ENCODE data around the gene CTSF.
"Not testable (repeated sequence)": the region's sequence is repeated elsewhere in the genome, so short reads cannot be mapped to it uniquely, and the experiment has no call there.

The CTSF gene

GRCh38 chr11:66540598-66540997 lies 27.8 kb downstream of the CTSF start:
- peaks cover 12 to 15% of the 10 kb centered on the region in 2 donors for H3K36me3 ChIP-seq (ENCODE audit: control insufficient read depth in 2 of 2, insufficient read depth in 2 of 2, low read length in 2 of 2)
- not testable (repeated sequence) for H3K4me3 ChIP-seq (ENCODE audit: low read length in 2 of 2); H3K4me1 ChIP-seq (ENCODE audit: control insufficient read depth in 2 of 2, insufficient read depth in 2 of 2, low read length in 2 of 2); H3K9me3 ChIP-seq (ENCODE audit: control insufficient read depth in 2 of 2, low read length in 2 of 2); H3K9ac ChIP-seq (ENCODE audit: low read depth in 1 of 2, low read length in 2 of 2); H3K27ac ChIP-seq (ENCODE audit: low read depth in 2 of 2, low read length in 2 of 2); H3K27me3 ChIP-seq (ENCODE audit: control insufficient read depth in 2 of 2, insufficient read depth in 2 of 2, low read length in 2 of 2)

- no peaks in the 10 kb centered on the region for H3K27me3 ChIP-seq (ENCODE audit: control insufficient read depth in 2 of 2, insufficient read depth in 2 of 2, low read length in 2 of 2)
- H3K27ac ChIP-seq (ENCODE audit: low read depth in 2 of 2, low read length in 2 of 2): no peak overlapping the region
- H3K4me3 ChIP-seq (ENCODE audit: low read length in 2 of 2): no peak overlapping the region
- peaks cover 12 to 15% of the 10 kb centered on the region in 2 donors for H3K36me3 ChIP-seq (ENCODE audit: control insufficient read depth in 2 of 2, insufficient read depth in 2 of 2, low read length in 2 of 2)
- peaks cover under 1 to 5% of the 10 kb centered on the region in 2 donors for H3K4me1 ChIP-seq (ENCODE audit: control insufficient read depth in 2 of 2, insufficient read depth in 2 of 2, low read length in 2 of 2)
- H3K9ac ChIP-seq (ENCODE audit: low read depth in 1 of 2, low read length in 2 of 2): no peak overlapping the region
- H3K9me3 ChIP-seq (ENCODE audit: control insufficient read depth in 2 of 2, low read length in 2 of 2): no peaks in the 10 kb centered on the region
Measured at GRCh38 chr11:66539870-66540213, 28.6 kb downstream of the CTSF start.

- Histone ChIP-seq H3K27ac (ENCODE audit: low read depth in 2 of 2, low read length in 2 of 2) (no peak overlapping the region), H3K36me3 (ENCODE audit: control insufficient read depth in 2 of 2, insufficient read depth in 2 of 2, low read length in 2 of 2) (peaks cover 12 to 15% of the 10 kb centered on the region in 2 donors), H3K4me1 (ENCODE audit: control insufficient read depth in 2 of 2, insufficient read depth in 2 of 2, low read length in 2 of 2) (peaks cover 0 to 4% of the 10 kb centered on the region in 2 donors), H3K9ac (ENCODE audit: low read depth in 1 of 2, low read length in 2 of 2) (no peak overlapping the region), H3K9me3 (ENCODE audit: control insufficient read depth in 2 of 2, low read length in 2 of 2) (no peaks in the 10 kb centered on the region), H3K4me3 (ENCODE audit: low read length in 2 of 2) (no peak overlapping the region), H3K27me3 (ENCODE audit: control insufficient read depth in 2 of 2, insufficient read depth in 2 of 2, low read length in 2 of 2) (no peaks in the 10 kb centered on the region)
Measured at GRCh38 chr11:66539170-66539869, 29.1 kb downstream of the CTSF start.

GRCh38 chr11:66532784-66533183 lies 35.6 kb downstream of the CTSF start:
- peaks cover 0 to 12% of the 10 kb centered on the region in 2 donors for H3K36me3 ChIP-seq (ENCODE audit: control insufficient read depth in 2 of 2, insufficient read depth in 2 of 2, low read length in 2 of 2)
- no peak overlapping the region for H3K27ac ChIP-seq (ENCODE audit: low read depth in 2 of 2, low read length in 2 of 2)
- H3K9ac ChIP-seq (ENCODE audit: low read depth in 1 of 2, low read length in 2 of 2): no peak overlapping the region
- H3K9me3 ChIP-seq (ENCODE audit: control insufficient read depth in 2 of 2, low read length in 2 of 2): no peaks in the 10 kb centered on the region
- no peaks in the 10 kb centered on the region for H3K4me1 ChIP-seq (ENCODE audit: control insufficient read depth in 2 of 2, insufficient read depth in 2 of 2, low read length in 2 of 2)
- H3K4me3 ChIP-seq (ENCODE audit: low read length in 2 of 2): no peak overlapping the region
- H3K27me3 ChIP-seq (ENCODE audit: control insufficient read depth in 2 of 2, insufficient read depth in 2 of 2, low read length in 2 of 2): no peaks in the 10 kb centered on the region

- Histone ChIP-seq H3K27me3 (ENCODE audit: control insufficient read depth in 2 of 2, insufficient read depth in 2 of 2, low read length in 2 of 2) (no peaks in the 10 kb centered on the region), H3K4me1 (ENCODE audit: control insufficient read depth in 2 of 2, insufficient read depth in 2 of 2, low read length in 2 of 2) (no peaks in the 10 kb centered on the region), H3K9me3 (ENCODE audit: control insufficient read depth in 2 of 2, low read length in 2 of 2) (no peaks in the 10 kb centered on the region), H3K36me3 (ENCODE audit: control insufficient read depth in 2 of 2, insufficient read depth in 2 of 2, low read length in 2 of 2) (peaks cover 0 to 14% of the 10 kb centered on the region in 2 donors), H3K9ac (ENCODE audit: low read depth in 1 of 2, low read length in 2 of 2) (no peak overlapping the region), H3K27ac (ENCODE audit: low read depth in 2 of 2, low read length in 2 of 2) (no peak overlapping the region), H3K4me3 (ENCODE audit: low read length in 2 of 2) (no peak overlapping the region)
Measured at GRCh38 chr11:66531841-66532240, 36.6 kb downstream of the CTSF start.

GRCh38 chr11:66530927-66531709 lies 37.3 kb downstream of the CTSF start:
- Histone ChIP-seq H3K36me3 (ENCODE audit: control insufficient read depth in 2 of 2, insufficient read depth in 2 of 2, low read length in 2 of 2) (peaks cover 4 to 16% of the 10 kb centered on the region in 2 donors), H3K4me3 (ENCODE audit: low read length in 2 of 2) (no peak overlapping the region), H3K27me3 (ENCODE audit: control insufficient read depth in 2 of 2, insufficient read depth in 2 of 2, low read length in 2 of 2) (no peaks in the 10 kb centered on the region), H3K9ac (ENCODE audit: low read depth in 1 of 2, low read length in 2 of 2) (no peak overlapping the region), H3K27ac (ENCODE audit: low read depth in 2 of 2, low read length in 2 of 2) (no peak overlapping the region), H3K4me1 (ENCODE audit: control insufficient read depth in 2 of 2, insufficient read depth in 2 of 2, low read length in 2 of 2) (no peaks in the 10 kb centered on the region), H3K9me3 (ENCODE audit: control insufficient read depth in 2 of 2, low read length in 2 of 2) (no peaks in the 10 kb centered on the region)

DNA sequence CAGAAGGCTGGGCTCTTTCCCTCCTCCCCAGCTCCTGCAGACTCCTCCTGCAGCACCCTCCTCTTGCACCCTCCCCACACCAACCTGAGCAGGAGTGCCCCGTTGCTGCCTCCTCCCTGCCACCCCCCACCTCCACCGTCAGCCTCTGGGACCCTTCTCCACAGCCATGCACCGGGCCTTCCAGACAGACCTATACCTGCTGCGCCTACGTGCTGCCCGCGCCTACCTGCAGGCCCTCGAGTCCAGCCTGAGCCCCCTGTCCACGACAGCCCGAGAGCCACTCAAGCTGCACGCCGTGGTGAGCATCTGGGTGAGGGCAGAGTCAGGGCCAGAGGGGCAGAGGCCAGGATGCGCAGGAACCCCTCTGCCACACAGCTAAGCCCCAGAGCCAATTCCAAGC lies 38.8 kb downstream of the CTSF start:
- Histone ChIP-seq H3K4me3 (ENCODE audit: low read length in 2 of 2) (no peak overlapping the region), H3K27me3 (ENCODE audit: control insufficient read depth in 2 of 2, insufficient read depth in 2 of 2, low read length in 2 of 2) (no peaks in the 10 kb centered on the region), H3K9ac (ENCODE audit: low read depth in 1 of 2, low read length in 2 of 2) (no peak overlapping the region), H3K36me3 (ENCODE audit: control insufficient read depth in 2 of 2, insufficient read depth in 2 of 2, low read length in 2 of 2) (peaks cover 4 to 16% of the 10 kb centered on the region in 2 donors), H3K4me1 (ENCODE audit: control insufficient read depth in 2 of 2, insufficient read depth in 2 of 2, low read length in 2 of 2) (no peaks in the 10 kb centered on the region), H3K9me3 (ENCODE audit: control insufficient read depth in 2 of 2, low read length in 2 of 2) (no peaks in the 10 kb centered on the region), H3K27ac (ENCODE audit: low read depth in 2 of 2, low read length in 2 of 2) (no peak overlapping the region)

GRCh38 chr11:66529069-66529468 lies 39.3 kb downstream of the CTSF start:
- Histone ChIP-seq H3K4me1 (ENCODE audit: control insufficient read depth in 2 of 2, insufficient read depth in 2 of 2, low read length in 2 of 2) (no peaks in the 10 kb centered on the region), H3K27me3 (ENCODE audit: control insufficient read depth in 2 of 2, insufficient read depth in 2 of 2, low read length in 2 of 2) (no peaks in the 10 kb centered on the region), H3K9me3 (ENCODE audit: control insufficient read depth in 2 of 2, low read length in 2 of 2) (no peaks in the 10 kb centered on the region), H3K36me3 (ENCODE audit: control insufficient read depth in 2 of 2, insufficient read depth in 2 of 2, low read length in 2 of 2) (peaks cover 4 to 16% of the 10 kb centered on the region in 2 donors), H3K9ac (ENCODE audit: low read depth in 1 of 2, low read length in 2 of 2) (no peak overlapping the region), H3K4me3 (ENCODE audit: low read length in 2 of 2) (no peak overlapping the region), H3K27ac (ENCODE audit: low read depth in 2 of 2, low read length in 2 of 2) (no peak overlapping the region)

DNA sequence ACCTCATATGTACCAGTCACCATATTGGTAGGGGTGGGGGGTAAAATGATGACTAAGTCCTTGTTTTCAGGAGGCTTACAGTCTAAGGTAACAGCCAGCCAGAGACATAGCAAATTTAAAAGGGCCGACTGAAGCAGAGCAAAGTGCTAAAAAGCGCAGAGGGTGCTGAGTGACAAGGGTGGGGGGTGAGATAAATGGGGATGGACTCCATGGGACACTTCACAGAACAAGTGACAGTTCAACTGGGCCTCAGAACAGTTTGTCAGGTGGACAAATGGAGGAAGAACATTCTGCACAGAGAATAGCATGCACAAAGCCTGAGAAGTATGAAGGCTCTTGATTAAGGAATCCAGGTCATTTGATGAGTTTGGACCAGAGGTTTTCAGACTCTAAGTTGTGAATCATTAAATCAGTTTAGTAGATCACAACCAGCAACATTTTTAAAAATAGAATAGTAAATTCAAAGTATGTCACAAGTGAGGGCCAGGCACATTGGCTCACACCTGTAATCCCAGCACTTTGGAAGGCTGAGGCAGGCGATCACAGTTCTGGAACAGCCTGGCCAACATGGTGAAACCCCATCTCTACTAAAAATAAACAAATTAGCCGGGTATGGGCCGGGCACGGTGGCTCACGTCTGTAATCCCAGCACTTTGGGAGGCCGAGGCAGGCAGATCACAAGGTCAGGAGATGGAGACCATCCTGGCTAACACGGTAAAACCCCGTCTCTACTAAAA lies 43.9 kb downstream of the CTSF start:
- Histone ChIP-seq H3K9me3 (ENCODE audit: control insufficient read depth in 2 of 2, low read length in 2 of 2) (no peaks in the 10 kb centered on the region), H3K27me3 (ENCODE audit: control insufficient read depth in 2 of 2, insufficient read depth in 2 of 2, low read length in 2 of 2) (no peaks in the 10 kb centered on the region), H3K4me3 (ENCODE audit: low read length in 2 of 2) (no peak overlapping the region), H3K36me3 (ENCODE audit: control insufficient read depth in 2 of 2, insufficient read depth in 2 of 2, low read length in 2 of 2) (peaks cover 25 to 33% of the 10 kb centered on the region in 2 donors), H3K4me1 (ENCODE audit: control insufficient read depth in 2 of 2, insufficient read depth in 2 of 2, low read length in 2 of 2) (no peaks in the 10 kb centered on the region), H3K27ac (ENCODE audit: low read depth in 2 of 2, low read length in 2 of 2) (no peak overlapping the region), H3K9ac (ENCODE audit: low read depth in 1 of 2, low read length in 2 of 2) (no peak overlapping the region)

- H3K9ac ChIP-seq (ENCODE audit: low read depth in 1 of 2, low read length in 2 of 2): no peak overlapping the region
- no peaks in the 10 kb centered on the region for H3K27me3 ChIP-seq (ENCODE audit: control insufficient read depth in 2 of 2, insufficient read depth in 2 of 2, low read length in 2 of 2)
- H3K36me3 ChIP-seq (ENCODE audit: control insufficient read depth in 2 of 2, insufficient read depth in 2 of 2, low read length in 2 of 2): peaks cover 25 to 32% of the 10 kb centered on the region in 2 donors
- H3K27ac ChIP-seq (ENCODE audit: low read depth in 2 of 2, low read length in 2 of 2): no peak overlapping the region
- H3K4me1 ChIP-seq (ENCODE audit: control insufficient read depth in 2 of 2, insufficient read depth in 2 of 2, low read length in 2 of 2): no peaks in the 10 kb centered on the region
- no peak overlapping the region for H3K4me3 ChIP-seq (ENCODE audit: low read length in 2 of 2)
- no peaks in the 10 kb centered on the region for H3K9me3 ChIP-seq (ENCODE audit: control insufficient read depth in 2 of 2, low read length in 2 of 2)
Measured at GRCh38 chr11:66523611-66524010, 44.8 kb downstream of the CTSF start.

Data from mucosa of rectum (tissue), 2 donors.